ENCODE measurements around the gene RRN3.
"Not testable (repeated sequence)": the region's sequence is repeated elsewhere in the genome, so short reads cannot be mapped to it uniquely, and the experiment has no call there.

Gene RRN3

GRCh38 chr16:15093955-15094827, at the start of gene RRN3:
TSS of gene RRN3 (minus strand) at chr16:15094272. CDS start at chr16:15094233, 39 bp downstream.
- peak; percentile 87 for DNase-seq

- DNase-seq: not testable (repeated sequence)
These were observed 49.6 kb upstream of the RRN3 start for GRCh38 chr16:15143601-15144091.

GRCh38 chr16:15142891-15143600, 49.0 kb upstream of the RRN3 start:
- DNase-seq: not testable (repeated sequence)

GRCh38 chr16:15142107-15142890, 48.2 kb upstream of the RRN3 start:
- DNase-seq: not testable (repeated sequence)

GRCh38 chr16:15141586-15141985, 47.5 kb upstream of the RRN3 start:
- no peak for DNase-seq

GRCh38 chr16:15140444-15141365, 46.6 kb upstream of the RRN3 start:
- DNase-seq: not testable (repeated sequence)

GRCh38 chr16:15137514-15137913, 43.4 kb upstream of the RRN3 start:
- DNase-seq: not testable (repeated sequence)

- not testable (repeated sequence) for DNase-seq
These were observed 41.6 kb upstream of the RRN3 start for GRCh38 chr16:15135483-15136360.

GRCh38 chr16:15134752-15135482, 40.8 kb upstream of the RRN3 start:
- DNase-seq: not testable (repeated sequence)

- not testable (repeated sequence) for DNase-seq
These were observed 39.5 kb upstream of the RRN3 start for GRCh38 chr16:15133554-15133953.

- DNase-seq: not testable (repeated sequence)
These were observed 38.8 kb upstream of the RRN3 start for GRCh38 chr16:15132719-15133428.

GRCh38 chr16:15130943-15131700, 37.0 kb upstream of the RRN3 start:
- DNase-seq: not testable (repeated sequence)

GRCh38 chr16:15130256-15130932, 36.3 kb upstream of the RRN3 start:
- not testable (repeated sequence) for DNase-seq

GRCh38 chr16:15127641-15128425, 33.8 kb upstream of the RRN3 start:
- DNase-seq: not testable (repeated sequence)

GRCh38 chr16:15100372-15100987, 6.4 kb upstream of the RRN3 start:
- DNase-seq: not testable (repeated sequence)

- DNase-seq: not testable (repeated sequence)
These were observed 5.4 kb upstream of the RRN3 start for GRCh38 chr16:15099366-15099909.
